ENCODE measurements around the gene PARVB. TPM values are rescaled to one million over a fixed set of nuclear protein-coding genes. Genes with fewer than 3 reads are reported as not detected.

The PARVB gene
- total and polyA plus RNA-seq, 9 of the 15 experiments (the other 6 are each of a cell fraction or from before 2014, with no cell fraction given), result 1.1 to 59.2 (median 29.2) TPM

- ChIA-PET CTCF (ENCODE audit: low intra/inter-chr PET ratio) (no interaction called here), POLR2A (no interaction called here)
- no peak overlapping the region for H3K4me2 ChIP-seq (ENCODE audit: insufficient read depth, low read length)
- FAIRE-seq, result no peak
- intact Hi-C loops (cut with micrococcal nuclease), result no loop called here
- no peaks in the 10 kb centered on the region for H3K27me3 ChIP-seq (ENCODE audit: control insufficient read depth in 2 of 2, insufficient read depth in 2 of 2, low read length in 2 of 2)
- no peak overlapping the region for H2AFZ ChIP-seq (ENCODE audit: low read depth, low read length)
- H3K9me1 ChIP-seq (ENCODE audit: control insufficient read depth, insufficient read depth, low read length), result no peaks in the 10 kb centered on the region
- H3K27ac ChIP-seq (ENCODE audit: extremely low read depth, low read depth, low read length), result no peak overlapping the region
- no peaks in the 10 kb centered on the region for H3K79me2 ChIP-seq (ENCODE audit: control insufficient read depth, insufficient read depth, low read length)
- DNase-seq (ENCODE audit: extremely low read depth in 1 of 4, low spot score in 3 of 4), result no peak
- H4K20me1 ChIP-seq (replicated peaks; ENCODE audit: control insufficient read depth, insufficient read depth, low read length), result no peaks in the 10 kb centered on the region
- no peaks in the 10 kb centered on the region for H3K4me1 ChIP-seq (replicated peaks in 1 of 2; ENCODE audit: control insufficient read depth in 2 of 2, insufficient read depth in 2 of 2, low read length in 2 of 2)
- H3K4me3 ChIP-seq, result no peak overlapping the region
- no peak overlapping the region for H3K9ac ChIP-seq (ENCODE audit: insufficient read depth in 1 of 2, low read depth in 2 of 2, low read length in 2 of 2)
- no peaks in the 10 kb centered on the region for H3K36me3 ChIP-seq (ENCODE audit: control insufficient read depth, insufficient read depth, low read length)
- no peaks in the 10 kb centered on the region for H3K9me3 ChIP-seq (replicated peaks; ENCODE audit: control insufficient read depth, insufficient read depth, low read depth, low read length)
- no peak for ATAC-seq
- no TSS peak for BruUV-seq (replicated peaks)
- 57% methylated on average over 6 of the region's 11 CpGs for WGBS (ENCODE audit: insufficient coverage, low coverage, missing lambda C conversion rate)
- in situ Hi-C loops (cut with MboI), result no loop called here
- no peak for TF ChIP-seq ZBED1 (IDR thresholded peaks at IDR 0.05)
- TF ChIP-seq, protein P1, sequence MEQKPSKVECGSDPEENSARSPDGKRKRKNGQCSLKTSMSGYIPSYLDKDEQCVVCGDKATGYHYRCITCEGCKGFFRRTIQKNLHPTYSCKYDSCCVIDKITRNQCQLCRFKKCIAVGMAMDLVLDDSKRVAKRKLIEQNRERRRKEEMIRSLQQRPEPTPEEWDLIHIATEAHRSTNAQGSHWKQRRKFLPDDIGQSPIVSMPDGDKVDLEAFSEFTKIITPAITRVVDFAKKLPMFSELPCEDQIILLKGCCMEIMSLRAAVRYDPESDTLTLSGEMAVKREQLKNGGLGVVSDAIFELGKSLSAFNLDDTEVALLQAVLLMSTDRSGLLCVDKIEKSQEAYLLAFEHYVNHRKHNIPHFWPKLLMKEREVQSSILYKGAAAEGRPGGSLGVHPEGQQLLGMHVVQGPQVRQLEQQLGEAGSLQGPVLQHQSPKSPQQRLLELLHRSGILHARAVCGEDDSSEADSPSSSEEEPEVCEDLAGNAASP (IDR thresholded peaks at IDR 0.05), result no peak
- TF ChIP-seq RBM15 (IDR thresholded peaks at IDR 0.05; ENCODE audit: insufficient read depth, low read length), result no peak
- TF ChIP-seq GTF2E2 (tag; IDR thresholded peaks at IDR 0.05), result no peak
- TF ChIP-seq, protein P2, sequence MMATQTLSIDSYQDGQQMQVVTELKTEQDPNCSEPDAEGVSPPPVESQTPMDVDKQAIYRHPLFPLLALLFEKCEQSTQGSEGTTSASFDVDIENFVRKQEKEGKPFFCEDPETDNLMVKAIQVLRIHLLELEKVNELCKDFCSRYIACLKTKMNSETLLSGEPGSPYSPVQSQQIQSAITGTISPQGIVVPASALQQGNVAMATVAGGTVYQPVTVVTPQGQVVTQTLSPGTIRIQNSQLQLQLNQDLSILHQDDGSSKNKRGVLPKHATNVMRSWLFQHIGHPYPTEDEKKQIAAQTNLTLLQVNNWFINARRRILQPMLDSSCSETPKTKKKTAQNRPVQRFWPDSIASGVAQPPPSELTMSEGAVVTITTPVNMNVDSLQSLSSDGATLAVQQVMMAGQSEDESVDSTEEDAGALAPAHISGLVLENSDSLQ (IDR thresholded peaks at IDR 0.05), result no peak
- no peak for TF ChIP-seq CGGBP1 (CRISPR knock-in tag; IDR thresholded peaks at IDR 0.05)
- TF ChIP-seq TAF7 (tag; IDR thresholded peaks at IDR 0.05), result no peak
- no peak for TF ChIP-seq POLR3G (IDR thresholded peaks at IDR 0.05; ENCODE audit: extremely low read depth, insufficient read length, insufficient replicate concordance)
- TF ChIP-seq TGIF2 (CRISPR knock-in tag; IDR thresholded peaks at IDR 0.05), result no peak
- TF ChIP-seq RBM25 (IDR thresholded peaks at IDR 0.05; ENCODE audit: low read depth, low read length, severe bottlenecking), result no peak
- no peak for TF ChIP-seq HNRNPL (IDR thresholded peaks at IDR 0.05; ENCODE audit: low read depth, low read length)
- no peak for TF ChIP-seq NBN (IDR thresholded peaks at IDR 0.05; ENCODE audit: low read depth)
- no peak for TF ChIP-seq U2AF1 (optimal IDR thresholded peaks at IDR 0.05; ENCODE audit: low read depth, low read length)
- TF ChIP-seq MIER1 (IDR thresholded peaks at IDR 0.05; ENCODE audit: low read depth), result no peak
- TF ChIP-seq ZNF717 (CRISPR knock-in tag; IDR thresholded peaks at IDR 0.05), result no peak
- TF ChIP-seq ZC3H4 (CRISPR knock-in tag; IDR thresholded peaks at IDR 0.05; ENCODE audit: borderline replicate concordance), result no peak
These were observed 137.6 kb downstream of the PARVB start for GRCh38 chr22:44161673-44162072.
